A549 (cell line): ENCODE results near the gene CD2AP.

Experiments
- CEBPB ChIP-seq, 2 experiments: fragments of >200 bp in 1 of 2; sonication (Bioruptor Twin) in 1 of 2; formaldehyde crosslinking in 1 of 2; IDR thresholded peaks; 2 replicates each; pipeline ENCODE4 v1.6.1; 2012 to 2016
- EP300 ChIP-seq, 2 experiments: fragments of >200 bp; sonication (Bioruptor Twin); formaldehyde crosslinking; IDR thresholded peaks; 2 replicates in 1 of 2; 3 replicates in 1 of 2; pipeline ENCODE4 v1.6.1; 2016 to 2017
- ESRRA ChIP-seq: fragments of 150-350 bp; IDR thresholded peaks from 2 replicates; pipeline ENCODE4 v1.6.1; 2014; ENCODE audit warnings: mild to moderate bottlenecking, low read length, borderline replicate concordance
- FOSL2 ChIP-seq, 2 experiments: fragments of 450-650 bp in 1 of 2; fragments of >200 bp in 1 of 2; sonication (Bioruptor Twin) in 1 of 2; formaldehyde crosslinking; IDR thresholded peaks; 2 replicates each; pipeline versions ENCODE4 v1.5.0 to v1.6.1; 2016 to 2020; ENCODE audit warnings: mild to moderate bottlenecking in 1 of 2, moderate library complexity in 1 of 2
- GATA3 ChIP-seq: IDR thresholded peaks from 2 replicates; pipeline ENCODE4 v1.6.1; 2012; ENCODE audit warnings: borderline replicate concordance
- KDM1A ChIP-seq: fragments of 200-600 bp; sonication (generic); IDR thresholded peaks from 2 replicates; pipeline ENCODE4 v1.6.1; 2016; ENCODE audit warnings: low read depth, mild to moderate bottlenecking
- RARB ChIP-seq: fragments of 250-450 bp; sonication (Bioruptor Pico); IDR thresholded peaks from 2 replicates; pipeline ENCODE4 v1.8.0; 2021; ENCODE audit warnings: mild to moderate bottlenecking, moderate library complexity
- RCOR1 ChIP-seq: fragments of 150-350 bp; IDR thresholded peaks from 2 replicates; pipeline ENCODE4 v1.6.1; 2014; ENCODE audit warnings: antibody characterized with exemption, low read length, low read depth
- TF ChIP-seq, protein P1 (sequence below): fragments of >200 bp; sonication (Bioruptor Twin); formaldehyde crosslinking; IDR thresholded peaks from 3 replicates; pipeline ENCODE4 v1.5.1; 2016
- TF ChIP-seq, protein P2 (sequence below): fragments of 200-600 bp; sonication (generic); IDR thresholded peaks from 2 replicates; pipeline ENCODE4 v1.6.1; 2016; ENCODE audit warnings: antibody characterized with exemption, mild to moderate bottlenecking, moderate library complexity
- TF ChIP-seq, protein P3 (sequence below): IDR thresholded peaks from 2 replicates; pipeline ENCODE4 v1.6.1; 2012
- TF ChIP-seq, protein P4 (sequence below): fragments of 450-650 bp; IDR thresholded peaks from 2 replicates; pipeline ENCODE4 v1.6.1; 2014; ENCODE audit warnings: antibody characterized with exemption

DNA sequence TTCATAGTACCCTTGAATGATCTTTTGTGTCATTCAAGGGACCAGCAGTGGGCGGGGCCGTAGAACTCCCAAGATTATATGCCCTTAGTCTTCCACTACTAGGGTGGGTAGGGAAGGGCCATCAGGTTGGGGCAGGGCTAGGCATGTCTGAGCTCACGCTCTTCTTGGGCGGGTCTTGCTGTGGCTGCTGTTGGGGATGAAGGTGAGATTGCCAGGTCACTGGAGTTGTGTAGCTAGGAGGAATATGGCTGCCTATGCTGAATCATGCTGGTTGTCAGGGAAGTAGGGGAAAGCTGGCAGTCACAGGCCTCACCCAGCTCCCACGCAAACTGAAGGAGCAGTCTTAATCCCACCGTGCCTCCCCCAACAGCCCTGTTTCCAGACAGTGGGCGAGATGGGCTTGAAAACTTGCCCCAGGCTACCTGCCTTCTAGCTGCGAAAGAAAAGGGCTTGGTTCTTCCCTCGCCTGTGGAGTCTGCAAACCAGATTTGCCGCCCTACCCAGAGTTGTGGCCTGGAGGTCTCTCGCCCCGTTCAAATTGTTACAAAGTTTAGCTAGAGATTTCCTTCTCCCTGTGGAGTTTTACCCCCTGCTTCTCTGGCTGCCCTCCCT is 144.4 kb downstream of the CD2AP start:
- TF ChIP-seq, protein P1, sequence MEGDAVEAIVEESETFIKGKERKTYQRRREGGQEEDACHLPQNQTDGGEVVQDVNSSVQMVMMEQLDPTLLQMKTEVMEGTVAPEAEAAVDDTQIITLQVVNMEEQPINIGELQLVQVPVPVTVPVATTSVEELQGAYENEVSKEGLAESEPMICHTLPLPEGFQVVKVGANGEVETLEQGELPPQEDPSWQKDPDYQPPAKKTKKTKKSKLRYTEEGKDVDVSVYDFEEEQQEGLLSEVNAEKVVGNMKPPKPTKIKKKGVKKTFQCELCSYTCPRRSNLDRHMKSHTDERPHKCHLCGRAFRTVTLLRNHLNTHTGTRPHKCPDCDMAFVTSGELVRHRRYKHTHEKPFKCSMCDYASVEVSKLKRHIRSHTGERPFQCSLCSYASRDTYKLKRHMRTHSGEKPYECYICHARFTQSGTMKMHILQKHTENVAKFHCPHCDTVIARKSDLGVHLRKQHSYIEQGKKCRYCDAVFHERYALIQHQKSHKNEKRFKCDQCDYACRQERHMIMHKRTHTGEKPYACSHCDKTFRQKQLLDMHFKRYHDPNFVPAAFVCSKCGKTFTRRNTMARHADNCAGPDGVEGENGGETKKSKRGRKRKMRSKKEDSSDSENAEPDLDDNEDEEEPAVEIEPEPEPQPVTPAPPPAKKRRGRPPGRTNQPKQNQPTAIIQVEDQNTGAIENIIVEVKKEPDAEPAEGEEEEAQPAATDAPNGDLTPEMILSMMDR, result no peak
- no peak for TF ChIP-seq CEBPB (IDR thresholded peaks at IDR 0.05)
- TF ChIP-seq, protein P2, sequence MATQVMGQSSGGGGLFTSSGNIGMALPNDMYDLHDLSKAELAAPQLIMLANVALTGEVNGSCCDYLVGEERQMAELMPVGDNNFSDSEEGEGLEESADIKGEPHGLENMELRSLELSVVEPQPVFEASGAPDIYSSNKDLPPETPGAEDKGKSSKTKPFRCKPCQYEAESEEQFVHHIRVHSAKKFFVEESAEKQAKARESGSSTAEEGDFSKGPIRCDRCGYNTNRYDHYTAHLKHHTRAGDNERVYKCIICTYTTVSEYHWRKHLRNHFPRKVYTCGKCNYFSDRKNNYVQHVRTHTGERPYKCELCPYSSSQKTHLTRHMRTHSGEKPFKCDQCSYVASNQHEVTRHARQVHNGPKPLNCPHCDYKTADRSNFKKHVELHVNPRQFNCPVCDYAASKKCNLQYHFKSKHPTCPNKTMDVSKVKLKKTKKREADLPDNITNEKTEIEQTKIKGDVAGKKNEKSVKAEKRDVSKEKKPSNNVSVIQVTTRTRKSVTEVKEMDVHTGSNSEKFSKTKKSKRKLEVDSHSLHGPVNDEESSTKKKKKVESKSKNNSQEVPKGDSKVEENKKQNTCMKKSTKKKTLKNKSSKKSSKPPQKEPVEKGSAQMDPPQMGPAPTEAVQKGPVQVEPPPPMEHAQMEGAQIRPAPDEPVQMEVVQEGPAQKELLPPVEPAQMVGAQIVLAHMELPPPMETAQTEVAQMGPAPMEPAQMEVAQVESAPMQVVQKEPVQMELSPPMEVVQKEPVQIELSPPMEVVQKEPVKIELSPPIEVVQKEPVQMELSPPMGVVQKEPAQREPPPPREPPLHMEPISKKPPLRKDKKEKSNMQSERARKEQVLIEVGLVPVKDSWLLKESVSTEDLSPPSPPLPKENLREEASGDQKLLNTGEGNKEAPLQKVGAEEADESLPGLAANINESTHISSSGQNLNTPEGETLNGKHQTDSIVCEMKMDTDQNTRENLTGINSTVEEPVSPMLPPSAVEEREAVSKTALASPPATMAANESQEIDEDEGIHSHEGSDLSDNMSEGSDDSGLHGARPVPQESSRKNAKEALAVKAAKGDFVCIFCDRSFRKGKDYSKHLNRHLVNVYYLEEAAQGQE, result no peak
- no peak for TF ChIP-seq RARB (CRISPR knock-in tag)
- TF ChIP-seq, protein P3, sequence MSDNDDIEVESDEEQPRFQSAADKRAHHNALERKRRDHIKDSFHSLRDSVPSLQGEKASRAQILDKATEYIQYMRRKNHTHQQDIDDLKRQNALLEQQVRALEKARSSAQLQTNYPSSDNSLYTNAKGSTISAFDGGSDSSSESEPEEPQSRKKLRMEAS, result no peak
- TF ChIP-seq RCOR1, result no peak
- no peak for TF ChIP-seq KDM1A
- no peak for TF ChIP-seq FOSL2 (IDR thresholded peaks at IDR 0.05)
- no peak for TF ChIP-seq FOSL2 (CRISPR knock-in tag; IDR thresholded peaks at IDR 0.05)
- no peak for TF ChIP-seq EP300 (IDR thresholded peaks at IDR 0.05)
- TF ChIP-seq, protein P4, sequence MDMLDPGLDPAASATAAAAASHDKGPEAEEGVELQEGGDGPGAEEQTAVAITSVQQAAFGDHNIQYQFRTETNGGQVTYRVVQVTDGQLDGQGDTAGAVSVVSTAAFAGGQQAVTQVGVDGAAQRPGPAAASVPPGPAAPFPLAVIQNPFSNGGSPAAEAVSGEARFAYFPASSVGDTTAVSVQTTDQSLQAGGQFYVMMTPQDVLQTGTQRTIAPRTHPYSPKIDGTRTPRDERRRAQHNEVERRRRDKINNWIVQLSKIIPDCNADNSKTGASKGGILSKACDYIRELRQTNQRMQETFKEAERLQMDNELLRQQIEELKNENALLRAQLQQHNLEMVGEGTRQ, result no peak
- no peak for TF ChIP-seq ESRRA
- TF ChIP-seq GATA3, result no peak
